H1 (cell line): Measurements from ENCODE around the gene GNAT1. TPM values are rescaled to one million over a fixed set of nuclear protein-coding genes. Genes with fewer than 3 reads are reported as not detected.

ENCODE experiments used
- CTCF ChIA-PET: fragments of 300-600 bp; sonication (Branson Sonifier 250); formaldehyde crosslinking; loops from one replicate; lab custom pipeline; 2021; ENCODE audit not compliant: partially characterized antibody; lab: Charles Lee
- POLR2A ChIA-PET: fragments of 300-600 bp; sonication (Branson Sonifier 250); formaldehyde crosslinking; loops from one replicate; lab custom pipeline; 2021; ENCODE audit warnings: inconsistent platforms; ENCODE audit not compliant: partially characterized antibody; lab: Charles Lee
- DNase-seq, 2 experiments: peaks; one replicate each; pipeline versions ENCODE4 v3.0.0 to v3.0.0-alpha.2; 2010 to 2022; ENCODE audit warnings: low spot score in 2 of 2, low read depth in 1 of 2, mixed read lengths in 1 of 2
- FAIRE-seq: peaks from 2 replicates; lab custom pipeline; 2011; peaks lifted over from hg19 to GRCh38; lab: Jason Lieb, UNC
- H2AFZ ChIP-seq: 2 replicates; pipeline ENCODE4 v1.8.1; 2012; ENCODE audit warnings: low read length, inconsistent platforms
- H2AK5ac ChIP-seq: 2 replicates; pipeline ENCODE4 v1.6.1; 2013; ENCODE audit warnings: low read depth, low read length
- H2BK120ac ChIP-seq: replicated peaks from 2 replicates; pipeline ENCODE3; 2013; ENCODE audit warnings: low read depth, low read length, inconsistent platforms
- H2BK12ac ChIP-seq: 2 replicates; pipeline ENCODE4 v1.6.1; 2013; ENCODE audit warnings: low read depth, low read length
- H2BK15ac ChIP-seq: 2 replicates; pipeline ENCODE4 v1.6.1; 2013; ENCODE audit warnings: low read length
- H2BK20ac ChIP-seq: 2 replicates; pipeline ENCODE4 v1.6.1; 2013; ENCODE audit warnings: low read length
- H2BK5ac ChIP-seq: 2 replicates; pipeline ENCODE4 v1.6.1; 2013; ENCODE audit warnings: low read depth, low read length
- H3K14ac ChIP-seq: 2 replicates; pipeline ENCODE4 v1.6.1; 2013; ENCODE audit warnings: inconsistent platforms; ENCODE audit not compliant: insufficient read length
- H3K18ac ChIP-seq: 2 replicates; pipeline ENCODE4 v1.6.1; 2013; ENCODE audit warnings: low read length; ENCODE audit errors: extremely low read depth
- H3K23ac ChIP-seq: 2 replicates; pipeline ENCODE4 v1.6.1; 2013; ENCODE audit warnings: inconsistent platforms; ENCODE audit not compliant: insufficient read length
- H3K23me2 ChIP-seq: 2 replicates; pipeline ENCODE4 v1.6.1; 2013; ENCODE audit warnings: low read depth, low read length
- H3K27ac ChIP-seq: 2 replicates; pipeline ENCODE4 v1.6.1; 2011; ENCODE audit warnings: low read depth, low read length, inconsistent platforms
- H3K27me3 ChIP-seq, 4 experiments: replicated peaks in 1 of 4; 1 replicate in 1 of 4; 2 replicates in 3 of 4; pipeline versions ENCODE4 v1.6.1 to v1.8.1; 2011 to 2013; ENCODE audit warnings: low read length in 3 of 4, mild to moderate bottlenecking in 3 of 4, inconsistent platforms in 2 of 4, mixed read lengths in 2 of 4, moderate library complexity in 1 of 4; ENCODE audit not compliant: control insufficient read depth in 3 of 4, insufficient read depth in 3 of 4; ENCODE audit errors: extremely low read depth in 1 of 4
- H3K36me3 ChIP-seq, 4 experiments: 2 replicates each; pipeline versions ENCODE4 v1.6.1 to v1.8.1; 2011 to 2013; ENCODE audit warnings: mild to moderate bottlenecking in 4 of 4, low read length in 3 of 4, moderate library complexity in 2 of 4, control low read depth in 1 of 4, inconsistent platforms in 1 of 4; ENCODE audit not compliant: insufficient read depth in 4 of 4, control insufficient read depth in 2 of 4
- H3K4ac ChIP-seq: replicated peaks from 2 replicates; pipeline ENCODE3; 2013; ENCODE audit warnings: low read length, low read depth, mixed read lengths, inconsistent platforms; ENCODE audit not compliant: insufficient read length
- H3K4me1 ChIP-seq, 4 experiments: replicated peaks in 1 of 4; 1 replicate in 1 of 4; 2 replicates in 3 of 4; pipeline versions ENCODE4 v1.6.1 to v1.8.1; 2011 to 2013; ENCODE audit warnings: low read length in 3 of 4, inconsistent platforms in 2 of 4, mixed read lengths in 1 of 4; ENCODE audit not compliant: insufficient read depth in 4 of 4, control insufficient read depth in 3 of 4
- H3K4me2 ChIP-seq, 2 experiments: 2 replicates each; pipeline versions ENCODE4 v1.6.1 to v1.8.1; 2011 to 2013; ENCODE audit warnings: low read depth in 2 of 2, low read length in 2 of 2, control low read depth in 1 of 2, inconsistent platforms in 1 of 2, mild to moderate bottlenecking in 1 of 2; ENCODE audit not compliant: insufficient read depth in 1 of 2
- H3K4me3 ChIP-seq, 4 experiments: fragments of 200-600, 300-600 bp in 1 of 4; sonication (generic), shearing (Covaris generic), sonication (Bioruptor Twin) in 1 of 4; 2 replicates each; pipeline versions ENCODE4 v1.5.1 to v1.8.1; 2011 to 2016; ENCODE audit warnings: low read length in 4 of 4, low read depth in 3 of 4, control low read depth in 2 of 4, inconsistent platforms in 2 of 4, mild to moderate bottlenecking in 2 of 4, mixed read lengths in 1 of 4, moderate library complexity in 1 of 4; ENCODE audit not compliant: insufficient read depth in 2 of 4; ENCODE audit errors: extremely low read depth in 1 of 4
- H3K56ac ChIP-seq: replicated peaks from 2 replicates; pipeline ENCODE3; 2013; ENCODE audit warnings: low read depth, mild to moderate bottlenecking, mixed read lengths, low read length, inconsistent platforms; ENCODE audit not compliant: insufficient read length
- H3K79me1 ChIP-seq: 2 replicates; pipeline ENCODE4 v1.6.1; 2013; ENCODE audit warnings: low read depth, low read length, control low read depth
- H3K79me2 ChIP-seq, 2 experiments: 2 replicates each; pipeline versions ENCODE4 v1.6.1 to v1.8.1; 2012 to 2013; ENCODE audit warnings: low read length in 2 of 2, mild to moderate bottlenecking in 2 of 2, inconsistent platforms in 1 of 2; ENCODE audit not compliant: insufficient read depth in 2 of 2, control insufficient read depth in 1 of 2
- H3K9ac ChIP-seq, 4 experiments: replicated peaks in 1 of 4; 1 replicate in 1 of 4; 2 replicates in 3 of 4; pipeline versions ENCODE4 v1.6.1 to v1.8.1; 2011 to 2013; ENCODE audit warnings: low read depth in 3 of 4, low read length in 3 of 4, control low read depth in 2 of 4, mild to moderate bottlenecking in 2 of 4, moderate library complexity in 2 of 4, inconsistent platforms in 1 of 4; ENCODE audit errors: extremely low read depth in 1 of 4
- H3K9me3 ChIP-seq, 2 experiments: 2 replicates each; pipeline versions ENCODE4 v1.6.1 to v1.8.1; 2012 to 2013; ENCODE audit warnings: mild to moderate bottlenecking in 2 of 2, moderate library complexity in 2 of 2, control low read depth in 1 of 2, inconsistent platforms in 1 of 2, low read depth in 1 of 2, low read length in 1 of 2, mixed read lengths in 1 of 2; ENCODE audit not compliant: insufficient read depth in 2 of 2
- H4K20me1 ChIP-seq, 2 experiments: replicated peaks in 1 of 2; 2 replicates each; pipeline versions ENCODE3 to v1.8.1; 2011 to 2013; ENCODE audit warnings: inconsistent platforms in 2 of 2, low read length in 2 of 2, mild to moderate bottlenecking in 1 of 2; ENCODE audit not compliant: insufficient read depth in 2 of 2, control insufficient read depth in 1 of 2
- H4K5ac ChIP-seq: 2 replicates; pipeline ENCODE4 v1.6.1; 2013; ENCODE audit warnings: low read length, low read depth, mixed read lengths, inconsistent platforms; ENCODE audit not compliant: insufficient read length
- H4K8ac ChIP-seq: 2 replicates; pipeline ENCODE4 v1.8.0; 2013; ENCODE audit warnings: mild to moderate bottlenecking, moderate library complexity, low read length, inconsistent platforms; ENCODE audit not compliant: insufficient read depth; ENCODE audit errors: extremely low read depth
- H4K91ac ChIP-seq: replicated peaks from 2 replicates; pipeline ENCODE3; 2013; ENCODE audit warnings: low read length, mixed read lengths, inconsistent platforms; ENCODE audit not compliant: insufficient read length
- HDAC2 ChIP-seq, 2 experiments: fragments of 300-600 bp in 1 of 2; sonication (generic) in 1 of 2; IDR thresholded peaks; 2 replicates each; pipeline ENCODE4 v1.6.1; 2011 to 2012; ENCODE audit warnings: low read depth in 2 of 2, low read length in 2 of 2, mild to moderate bottlenecking in 2 of 2, moderate library complexity in 2 of 2, borderline replicate concordance in 1 of 2, inconsistent platforms in 1 of 2
- KDM1A ChIP-seq: fragments of 200-600, 300-600 bp; sonication (generic); IDR thresholded peaks from 2 replicates; pipeline ENCODE4 v1.7.1; 2016; ENCODE audit warnings: mild to moderate bottlenecking, low read length, borderline replicate concordance
- POLR2A ChIP-seq, 2 experiments: IDR thresholded peaks; 1 replicate in 1 of 2; 2 replicates in 1 of 2; pipeline ENCODE4 v1.6.1; 2011; ENCODE audit warnings: low read depth in 2 of 2, low read length in 2 of 2, mild to moderate bottlenecking in 2 of 2; ENCODE audit errors: control extremely low read depth in 1 of 2
- RXRA ChIP-seq: IDR thresholded peaks from 2 replicates; pipeline ENCODE4 v1.6.1; 2011; ENCODE audit warnings: low read depth, mild to moderate bottlenecking, low read length, moderate library complexity; ENCODE audit not compliant: insufficient read depth
- SP1 ChIP-seq: IDR thresholded peaks from 2 replicates; pipeline ENCODE4 v1.6.1; 2011; ENCODE audit warnings: low read depth, low read length
- TEAD4 ChIP-seq: IDR thresholded peaks from 2 replicates; pipeline ENCODE4 v1.6.1; 2012; ENCODE audit warnings: low read depth, low read length, inconsistent platforms, mixed read lengths
- WGBS, 2 experiments: shearing (Covaris generic) in 1 of 2; methylation state at CpG; one replicate each; pipeline versions ENCODE4 v1.1.6 to v1.1.7; 2013 to 2015; ENCODE audit warnings: low lambda C conversion rate in 2 of 2, mixed read lengths in 2 of 2, inconsistent platforms in 1 of 2, low coverage in 1 of 2, missing lambda C conversion rate in 1 of 2; ENCODE audit not compliant: insufficient replicate concordance in 2 of 2, insufficient coverage in 1 of 2, insufficient read length in 1 of 2; ENCODE audit errors: extremely low coverage in 1 of 2, missing lambda C conversion rate in 1 of 2; 5-methylcytosine and 5-hydroxymethylcytosine counted together
- polyA plus RNA-seq, 7 experiments: library from polyadenylated mRNA; depleted of rRNA in 3 of 7; stranded (reverse) in 5 of 7; unstranded in 2 of 7; fragments of >200 nt in 5 of 7; fragments of 200-250 nt in 2 of 7; gene quantifications; 1 replicate in 5 of 7; 2 replicates in 1 of 7; 4 replicates in 1 of 7; pipeline versions ENCODE4 v1.2.1 to v1.2.3, GENCODE V29; 2011 to 2013; ENCODE audit warnings: missing spikeins in 2 of 7, mixed read lengths in 2 of 7
- total RNA-seq: library from RNA; stranded (reverse); fragmentation: NEBNext Ultra II Directional; extraction: Animal tissue kit (Norgen Biotek cat#: 25700); gene quantifications from 2 replicates; pipeline ENCODE4 v1.2.1, GENCODE V29; 2021
- TF ChIP-seq, protein P1 (sequence below), 3 experiments: IDR thresholded peaks; 1 replicate in 2 of 3; 2 replicates in 1 of 3; pipeline versions ENCODE4 v1.5.1 to v1.6.1; 2011; ENCODE audit warnings: low read length in 3 of 3, mild to moderate bottlenecking in 3 of 3, inconsistent platforms in 2 of 3, low read depth in 1 of 3, moderate library complexity in 1 of 3; ENCODE audit not compliant: insufficient read depth in 1 of 3; ENCODE audit errors: control extremely low read depth in 1 of 3

Gene GNAT1
- total and polyA plus RNA-seq, 2 of the 8 experiments (the other 6 are each of a cell fraction or from before 2014, with no cell fraction given) = 0.08 TPM; not detected in 1

DNA sequence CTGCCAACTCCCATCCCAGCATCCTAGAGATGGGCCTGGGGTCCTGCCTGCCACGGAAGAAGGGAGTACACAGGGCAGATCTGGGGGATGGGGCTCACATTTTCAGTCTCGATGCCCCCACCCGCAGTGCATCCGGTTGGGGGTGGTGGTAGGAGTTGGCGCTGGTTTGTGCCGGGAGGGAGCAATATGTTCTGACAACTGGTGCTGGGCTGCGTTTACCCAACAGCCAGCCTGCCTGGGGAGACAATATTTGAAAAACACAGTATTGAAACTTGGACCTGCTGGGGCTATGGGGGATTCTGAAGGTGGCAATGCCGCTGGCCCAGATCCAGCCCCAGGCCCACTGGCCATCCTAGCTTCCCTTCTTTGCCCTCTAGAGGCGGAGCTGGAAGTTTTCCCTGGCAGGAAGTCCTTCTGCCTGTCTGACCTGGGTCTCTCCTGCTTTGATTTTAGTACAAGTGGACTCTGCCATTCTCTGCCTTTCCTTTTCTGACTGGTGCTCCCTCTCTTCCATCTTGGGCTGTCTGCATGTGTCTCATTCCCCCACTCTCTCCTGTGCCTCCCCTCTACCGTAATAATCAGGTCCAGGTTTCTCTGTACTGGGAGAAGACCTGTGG, 32.8 kb upstream of the GNAT1 start:
- H3K18ac ChIP-seq = peak overlapping the region; percentile 60; the same call in 1 of the 2 replicates
- H3K4me3 ChIP-seq = no peak overlapping the region
- no peak overlapping the region; the same call in 1 of the 2 replicates for H3K27ac ChIP-seq
- 79% methylated on average over 10 of the region's 10 CpGs; no CpG with 5 or more reads in 1 of the 2 experiments for WGBS, 2 experiments
- peaks cover 17% of the 10 kb centered on the region for H3K79me1 ChIP-seq
- CTCF ChIA-PET = interaction anchor here (0.7 to 1.7 kb wide), 11 partner anchors 13 to 64 kb away, joined by 3 to 11 read pairs (median 4); no protein-coding TSS in a partner anchor
- no peak overlapping the region for H2BK20ac ChIP-seq
- H3K4me2 ChIP-seq = no peak overlapping the region
- no peak overlapping the region for H2BK120ac ChIP-seq
- H3K23ac ChIP-seq = no peak overlapping the region
- no peak overlapping the region for H2BK12ac ChIP-seq
- H4K5ac ChIP-seq = no peak overlapping the region
- no peak overlapping the region for H3K9ac ChIP-seq
- TF ChIP-seq, protein P1, sequence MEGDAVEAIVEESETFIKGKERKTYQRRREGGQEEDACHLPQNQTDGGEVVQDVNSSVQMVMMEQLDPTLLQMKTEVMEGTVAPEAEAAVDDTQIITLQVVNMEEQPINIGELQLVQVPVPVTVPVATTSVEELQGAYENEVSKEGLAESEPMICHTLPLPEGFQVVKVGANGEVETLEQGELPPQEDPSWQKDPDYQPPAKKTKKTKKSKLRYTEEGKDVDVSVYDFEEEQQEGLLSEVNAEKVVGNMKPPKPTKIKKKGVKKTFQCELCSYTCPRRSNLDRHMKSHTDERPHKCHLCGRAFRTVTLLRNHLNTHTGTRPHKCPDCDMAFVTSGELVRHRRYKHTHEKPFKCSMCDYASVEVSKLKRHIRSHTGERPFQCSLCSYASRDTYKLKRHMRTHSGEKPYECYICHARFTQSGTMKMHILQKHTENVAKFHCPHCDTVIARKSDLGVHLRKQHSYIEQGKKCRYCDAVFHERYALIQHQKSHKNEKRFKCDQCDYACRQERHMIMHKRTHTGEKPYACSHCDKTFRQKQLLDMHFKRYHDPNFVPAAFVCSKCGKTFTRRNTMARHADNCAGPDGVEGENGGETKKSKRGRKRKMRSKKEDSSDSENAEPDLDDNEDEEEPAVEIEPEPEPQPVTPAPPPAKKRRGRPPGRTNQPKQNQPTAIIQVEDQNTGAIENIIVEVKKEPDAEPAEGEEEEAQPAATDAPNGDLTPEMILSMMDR (IDR thresholded peaks at IDR 0.05; ENCODE audit: control extremely low read depth in 1 of 3, insufficient read depth in 1 of 3, low read depth in 1 of 3, low read length in 3 of 3) = peak in 1 of 3 experiments; percentile 10; a peak in 1 of 4 replicates
- TF ChIP-seq KDM1A (peak; percentile 98), HDAC2 (IDR thresholded peaks at IDR 0.05; ENCODE audit: borderline replicate concordance in 1 of 2, low read depth in 2 of 2, low read length in 2 of 2) (0 out of 4 replicates have a peak, but pooled peaks of 1 of the 2 experiments have one; percentile 41), POLR2A (IDR thresholded peaks at IDR 0.05; ENCODE audit: control extremely low read depth in 1 of 2, low read depth in 2 of 2, low read length in 2 of 2) (no peak), TEAD4 (no peak), SP1 (no peak), RXRA (no peak)
- H3K23me2 ChIP-seq = peaks cover 17% of the 10 kb centered on the region; the same call in 1 of the 2 replicates
- DNase-seq (no peak), FAIRE-seq (no peak)
- H2AFZ ChIP-seq = no peak overlapping the region
- H3K56ac ChIP-seq = no peak overlapping the region
- POLR2A ChIA-PET = interaction anchor here (0.8 to 6.6 kb wide), 8 partner anchors 9 to 45 kb away, joined by 3 to 65 read pairs (median 4); no protein-coding TSS in a partner anchor
- no peak overlapping the region for H3K4ac ChIP-seq
- peaks cover 0 to 24% of the 10 kb centered on the region in 2 experiments; a peak in 2 of 4 replicates for H3K79me2 ChIP-seq
- peaks cover 7 to 20% (median 14%) of the 10 kb centered on the region in 4 experiments; a peak in 5 of 8 replicates for H3K36me3 ChIP-seq
- H2BK5ac ChIP-seq = 0 out of 2 replicates have a peak overlapping the region, but pooled peaks have one; percentile 12
- H4K91ac ChIP-seq = no peak overlapping the region
- H4K20me1 ChIP-seq = peaks cover 3 to 16% of the 10 kb centered on the region in 2 experiments
- H3K27me3 ChIP-seq = peaks cover 0 to 12% (median 7%) of the 10 kb centered on the region in 4 experiments; a peak in 5 of 7 replicates
- no peak overlapping the region for H4K8ac ChIP-seq
- peak overlapping the region; percentile 17; the same call in 1 of the 2 replicates for H2AK5ac ChIP-seq
- H3K14ac ChIP-seq = no peak overlapping the region
- H2BK15ac ChIP-seq = 0 out of 2 replicates have a peak overlapping the region, but pooled peaks have one; percentile 61
- no peaks in the 10 kb centered on the region for H3K9me3 ChIP-seq
- H3K4me1 ChIP-seq = peaks cover 0 to 35% (median 26%) of the 10 kb centered on the region in 4 experiments; a peak in 6 of 7 replicates
